Endodermal cell (in vitro differentiated cells): ENCODE measurements around the gene MARCHF3. TPM values are rescaled to one million over a fixed set of nuclear protein-coding genes. Genes with fewer than 3 reads are reported as not detected.

Experiments used
- DNase-seq: peaks from one replicate; pipeline ENCODE4 v3.0.0-alpha.2; 2017
- H3K27ac ChIP-seq: 2 replicates; pipeline ENCODE4 v1.5.1; 2013; ENCODE audit warnings: mild to moderate bottlenecking, low read depth, low read length, moderate library complexity
- H3K27me3 ChIP-seq: 2 replicates; pipeline ENCODE4 v1.6.1; 2013; ENCODE audit warnings: mild to moderate bottlenecking, low read length, moderate library complexity; ENCODE audit not compliant: insufficient read depth, control insufficient read depth, poor library complexity, severe bottlenecking
- H3K36me3 ChIP-seq: 2 replicates; pipeline ENCODE4 v1.7.0; 2013; ENCODE audit warnings: mild to moderate bottlenecking, low read length, moderate library complexity; ENCODE audit not compliant: control insufficient read depth, insufficient read depth
- H3K4me1 ChIP-seq: one replicate; pipeline ENCODE4 v1.7.0; 2013; ENCODE audit warnings: low read length; ENCODE audit not compliant: control insufficient read depth, insufficient read depth
- H3K4me3 ChIP-seq: 2 replicates; pipeline ENCODE4 v1.5.1; 2013; ENCODE audit warnings: mild to moderate bottlenecking, low read length, moderate library complexity
- H3K9ac ChIP-seq: 2 replicates; pipeline ENCODE4 v1.6.1; 2013; ENCODE audit warnings: mild to moderate bottlenecking, low read length, moderate library complexity; ENCODE audit not compliant: poor library complexity, severe bottlenecking; ENCODE audit errors: extremely low read depth
- H3K9me3 ChIP-seq: 2 replicates; pipeline ENCODE4 v1.6.1; 2013; ENCODE audit warnings: mild to moderate bottlenecking, low read length, moderate library complexity; ENCODE audit not compliant: control insufficient read depth
- H3K27ac Mint-ChIP-seq: 2 replicates; pipeline ENCODE4 v1.8.0; 2020; ENCODE audit warnings: mixed read lengths
- H3K27me3 Mint-ChIP-seq: 2 replicates; pipeline ENCODE4 v1.8.0; 2021; ENCODE audit warnings: mild to moderate bottlenecking, mixed read lengths; ENCODE audit not compliant: insufficient read depth
- H3K36me3 Mint-ChIP-seq: 2 replicates; pipeline ENCODE4 v1.8.0; 2020; ENCODE audit warnings: low read depth, mixed read lengths
- H3K4me1 Mint-ChIP-seq: 2 replicates; pipeline ENCODE4 v1.8.0; 2020; ENCODE audit warnings: mixed read lengths
- H3K4me3 Mint-ChIP-seq: 2 replicates; pipeline ENCODE4 v1.8.0; 2020; ENCODE audit warnings: mild to moderate bottlenecking, moderate library complexity, mixed read lengths
- H3K9me3 Mint-ChIP-seq: 2 replicates; pipeline ENCODE4 v1.8.0; 2020; ENCODE audit warnings: mild to moderate bottlenecking, mixed read lengths
- WGBS, 2 experiments: methylation state at CpG; one replicate each; pipeline versions ENCODE4 v1.1.5 to v1.1.7; 2013; ENCODE audit warnings: missing lambda C conversion rate in 2 of 2, mixed read lengths in 1 of 2; ENCODE audit not compliant: insufficient coverage in 1 of 2, insufficient read length in 1 of 2; 5-methylcytosine and 5-hydroxymethylcytosine counted together
- total RNA-seq, 2 donors: library from RNA; stranded (reverse); fragmentation: NEBNext Ultra II Directional in 1 of 2; extraction: Animal tissue kit (Norgen Biotek cat#: 25700) in 1 of 2; gene quantifications; 2 replicates in 1 of 2; 3 replicates in 1 of 2; pipeline ENCODE4 v1.2.1, GENCODE V29; 2021
- TF ChIP-seq, protein P1 (sequence below): fragments of 200-600 bp; sonication (generic); conservative IDR thresholded peaks from 2 replicates; pipeline ENCODE4 v1.5.0; 2021; ENCODE audit warnings: antibody characterized with exemption, mild to moderate bottlenecking

Gene MARCHF3
- total RNA-seq, 2 donors from 2014 or later: 4.4 to 11.3 TPM

- Histone ChIP-seq H3K27ac (no peak overlapping the region), H3K27me3 (no peaks in the 10 kb centered on the region), H3K4me3 (no peak overlapping the region), H3K9me3 (no peaks in the 10 kb centered on the region), H3K36me3 (no peaks in the 10 kb centered on the region), H3K4me1 (peaks cover 10% of the 10 kb centered on the region), H3K9ac (no peak overlapping the region)
- Mint-ChIP-seq H3K4me3 (no peak overlapping the region), H3K36me3 (no peaks in the 10 kb centered on the region), H3K9me3 (no peaks in the 10 kb centered on the region), H3K27me3 (peaks cover 1% of the 10 kb centered on the region), H3K4me1 (peaks cover 15% of the 10 kb centered on the region), H3K27ac (no peak overlapping the region)
- WGBS, 2 experiments: 72 to 75% methylated on average over 2 to 3 of the region's 3 CpGs
- TF ChIP-seq, protein P1, sequence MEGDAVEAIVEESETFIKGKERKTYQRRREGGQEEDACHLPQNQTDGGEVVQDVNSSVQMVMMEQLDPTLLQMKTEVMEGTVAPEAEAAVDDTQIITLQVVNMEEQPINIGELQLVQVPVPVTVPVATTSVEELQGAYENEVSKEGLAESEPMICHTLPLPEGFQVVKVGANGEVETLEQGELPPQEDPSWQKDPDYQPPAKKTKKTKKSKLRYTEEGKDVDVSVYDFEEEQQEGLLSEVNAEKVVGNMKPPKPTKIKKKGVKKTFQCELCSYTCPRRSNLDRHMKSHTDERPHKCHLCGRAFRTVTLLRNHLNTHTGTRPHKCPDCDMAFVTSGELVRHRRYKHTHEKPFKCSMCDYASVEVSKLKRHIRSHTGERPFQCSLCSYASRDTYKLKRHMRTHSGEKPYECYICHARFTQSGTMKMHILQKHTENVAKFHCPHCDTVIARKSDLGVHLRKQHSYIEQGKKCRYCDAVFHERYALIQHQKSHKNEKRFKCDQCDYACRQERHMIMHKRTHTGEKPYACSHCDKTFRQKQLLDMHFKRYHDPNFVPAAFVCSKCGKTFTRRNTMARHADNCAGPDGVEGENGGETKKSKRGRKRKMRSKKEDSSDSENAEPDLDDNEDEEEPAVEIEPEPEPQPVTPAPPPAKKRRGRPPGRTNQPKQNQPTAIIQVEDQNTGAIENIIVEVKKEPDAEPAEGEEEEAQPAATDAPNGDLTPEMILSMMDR: no peak
- DNase-seq: no peak
Observed at GRCh38 chr5:126925482-126925881, 104.9 kb downstream of the MARCHF3 start.

DNA sequence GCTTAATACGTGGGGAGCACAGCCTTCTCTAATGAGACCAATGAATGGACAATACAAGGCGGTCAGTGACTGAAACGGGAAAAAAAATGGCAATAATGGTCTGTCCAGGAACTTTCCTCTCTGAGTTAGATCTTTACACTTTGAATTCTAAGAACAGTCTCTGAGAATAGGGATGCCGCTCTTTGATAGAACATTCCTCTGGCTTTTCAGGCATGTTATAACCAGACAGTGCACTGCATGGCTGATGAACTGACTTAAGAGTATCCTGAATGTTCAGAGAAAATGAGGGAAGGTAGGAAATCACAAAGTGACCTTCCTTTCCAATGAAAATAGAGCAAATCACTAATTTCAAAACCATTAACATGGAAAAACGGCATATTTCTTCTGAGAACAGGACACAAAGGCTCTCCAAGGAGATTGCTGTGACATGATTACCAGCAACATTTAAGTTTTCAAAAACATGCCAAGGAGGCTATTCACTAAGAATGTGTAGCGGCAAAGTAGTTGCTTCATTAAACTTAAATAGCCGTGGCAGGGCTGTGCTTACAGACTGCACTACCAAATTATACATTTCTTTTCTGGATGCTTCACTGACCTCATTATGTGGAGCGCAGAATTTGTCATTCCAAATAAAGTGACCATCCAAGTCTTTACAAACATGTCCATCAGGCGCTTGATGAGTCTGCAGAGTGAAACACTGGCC lies 105.9 kb downstream of the MARCHF3 start:
- TF ChIP-seq, protein P1: no peak
- Mint-ChIP-seq H3K27me3 (peaks cover 1% of the 10 kb centered on the region), H3K36me3 (no peaks in the 10 kb centered on the region), H3K4me1 (peaks cover 15% of the 10 kb centered on the region), H3K4me3 (no peak overlapping the region), H3K27ac (no peak overlapping the region), H3K9me3 (no peaks in the 10 kb centered on the region)
- Histone ChIP-seq H3K36me3 (no peaks in the 10 kb centered on the region), H3K9me3 (no peaks in the 10 kb centered on the region), H3K27ac (no peak overlapping the region), H3K9ac (no peak overlapping the region), H3K4me3 (no peak overlapping the region), H3K4me1 (peaks cover 10% of the 10 kb centered on the region), H3K27me3 (no peaks in the 10 kb centered on the region)
- DNase-seq: no peak
- 94 to 95% methylated on average over 9 of the region's 9 CpGs for WGBS, 2 experiments

DNA sequence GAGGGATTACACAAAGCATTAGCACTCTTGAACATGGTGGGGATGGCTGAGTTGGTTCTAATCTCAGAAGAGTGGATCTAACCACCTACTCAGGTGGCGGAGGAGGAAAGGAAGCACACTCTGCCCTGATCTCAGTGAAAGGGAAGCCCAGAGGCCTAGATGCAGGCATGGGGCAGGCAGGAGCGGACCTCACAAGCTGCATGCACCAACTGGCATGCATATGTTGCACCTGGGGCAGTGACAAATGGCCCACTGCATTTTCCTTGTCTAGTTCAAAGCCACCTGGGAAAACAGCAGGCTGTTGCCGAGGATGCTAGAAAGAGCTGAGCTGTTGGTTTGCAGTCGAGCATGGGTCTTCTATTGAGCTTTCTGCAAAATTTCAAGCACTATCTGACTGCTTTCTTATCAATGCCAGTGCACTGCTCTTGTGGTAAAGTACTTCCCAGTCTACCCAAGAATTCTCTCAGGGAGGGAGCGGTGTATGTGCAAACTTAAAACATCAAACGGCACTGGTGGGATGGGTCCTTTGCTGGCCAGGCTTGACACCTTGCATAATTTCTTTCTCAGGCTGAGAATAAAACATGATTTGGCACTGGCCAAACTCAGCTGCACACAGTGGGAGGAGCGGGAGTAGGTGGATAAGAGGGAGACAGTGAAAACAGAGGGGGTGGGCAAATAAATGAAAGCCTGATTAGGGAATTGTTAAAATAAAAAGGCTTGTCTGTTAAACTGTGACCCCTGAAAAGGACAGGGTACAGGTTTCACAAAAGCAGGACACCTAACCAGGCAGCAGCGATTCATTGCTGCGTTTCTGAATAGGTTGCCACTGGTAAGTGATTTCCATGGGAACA lies 108.9 kb downstream of the MARCHF3 start:
- H3K27me3 ChIP-seq: no peaks in the 10 kb centered on the region
- H3K4me1 ChIP-seq: peaks cover 13% of the 10 kb centered on the region
- no peak overlapping the region for H3K4me3 ChIP-seq
- H3K9me3 Mint-ChIP-seq: no peaks in the 10 kb centered on the region
- H3K27me3 Mint-ChIP-seq: peaks cover 8% of the 10 kb centered on the region
- no peaks in the 10 kb centered on the region for H3K9me3 ChIP-seq
- H3K9ac ChIP-seq: no peak overlapping the region
- peaks cover 31% of the 10 kb centered on the region for H3K4me1 Mint-ChIP-seq
- TF ChIP-seq, protein P1: no peak
- H3K36me3 ChIP-seq: peaks cover 17% of the 10 kb centered on the region
- no peak overlapping the region for H3K4me3 Mint-ChIP-seq
- no peak overlapping the region for H3K27ac ChIP-seq
- H3K27ac Mint-ChIP-seq: no peak overlapping the region
- DNase-seq: no peak
- 90 to 91% methylated on average over 9 of the region's 9 CpGs for WGBS, 2 experiments
- H3K36me3 Mint-ChIP-seq: peaks cover 7% of the 10 kb centered on the region
